NCI-H128 (cell line): Measurements from ENCODE around the gene FTO.

Experiments used
- DNase-seq: peaks from one replicate; lab custom pipeline; 2025; ENCODE audit not compliant: unreplicated experiment; lab: John Stamatoyannopoulos, UW

Gene FTO

GRCh38 chr16:53781023-53781605 is 77.2 kb downstream of the FTO start:
- DNase-seq, result no peak

DNA sequence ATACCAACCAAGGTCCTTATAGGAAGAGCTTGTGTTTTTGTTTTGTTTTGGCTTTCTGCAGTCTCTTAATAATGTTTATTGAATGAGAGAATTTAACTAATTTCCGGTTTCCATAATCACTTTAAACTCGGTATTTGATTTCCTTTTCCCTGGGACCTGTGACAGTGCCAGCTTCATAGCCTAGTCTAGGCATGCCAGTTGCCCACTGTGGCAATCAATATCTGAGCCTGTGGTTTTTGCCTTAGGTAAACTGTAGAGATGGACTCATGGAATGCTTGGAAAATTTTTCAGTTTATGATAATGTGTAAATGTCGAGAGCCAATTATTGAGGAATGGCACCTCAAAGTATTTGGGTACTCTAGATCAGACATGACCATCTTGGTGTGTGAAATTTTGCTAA is 78.2 kb downstream of the FTO start:
- DNase-seq, result no peak

DNA sequence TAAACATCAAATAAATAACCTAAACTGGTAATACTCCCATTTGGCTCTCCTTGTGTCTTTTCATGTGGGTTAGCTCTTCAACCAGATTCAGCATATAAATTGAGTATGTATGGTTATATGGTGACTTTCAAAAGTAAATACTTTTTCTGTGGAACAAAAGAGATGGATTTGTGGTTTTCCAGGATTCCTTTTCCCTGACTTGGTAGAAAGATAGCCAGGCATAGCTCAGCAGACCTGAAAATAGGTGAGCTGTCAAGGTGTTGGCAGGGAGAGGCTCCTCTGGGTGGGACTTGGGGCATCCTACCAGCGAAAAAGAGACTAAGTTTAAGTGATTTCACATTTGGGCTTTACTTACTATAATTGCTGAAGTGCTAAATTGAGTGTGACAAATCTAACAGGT is 80.3 kb downstream of the FTO start:
- no peak for DNase-seq

- DNase-seq, result no peak
Observed at GRCh38 chr16:53785044-53785443, 81.1 kb downstream of the FTO start.

- no peak for DNase-seq
Observed at GRCh38 chr16:53785916-53786315, 82.0 kb downstream of the FTO start.

DNA sequence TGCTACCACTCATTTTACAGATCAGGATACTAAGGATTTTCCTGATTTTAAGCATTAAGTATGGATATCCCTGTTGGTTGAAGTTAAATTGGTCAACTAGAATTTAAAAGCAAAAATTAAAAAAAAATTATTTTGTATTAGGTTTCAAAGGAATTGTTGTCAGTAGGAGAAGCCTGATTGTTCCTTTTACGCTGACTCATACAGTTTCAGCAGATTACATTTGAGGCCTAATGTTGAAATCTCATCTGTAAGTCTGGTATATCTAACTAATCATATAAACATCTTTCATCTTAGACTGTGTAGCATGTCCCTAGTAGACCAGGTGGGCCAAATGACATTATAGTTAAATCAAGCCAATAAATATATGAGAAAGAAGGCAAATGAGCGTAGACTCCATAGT is 83.5 kb downstream of the FTO start:
- DNase-seq, result no peak

DNA sequence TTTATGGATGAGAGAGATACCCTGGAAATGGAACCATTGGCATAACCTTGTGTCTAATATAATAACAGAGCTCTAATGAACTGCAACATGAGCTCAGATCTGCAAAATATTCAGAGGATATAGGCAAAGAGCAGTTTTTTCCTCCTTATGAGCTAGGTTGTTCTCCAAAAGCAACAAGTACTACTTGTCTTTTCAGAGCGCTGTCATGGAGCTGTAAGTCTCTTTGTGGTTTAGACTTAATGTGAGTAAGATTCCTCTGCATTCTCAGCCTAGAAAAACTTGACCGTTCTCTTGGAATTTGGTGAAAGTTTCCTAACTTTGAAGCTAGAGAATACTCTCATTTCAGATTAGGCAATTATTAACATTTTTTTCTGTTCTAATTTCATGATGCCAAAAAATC is 85.2 kb downstream of the FTO start:
- no peak for DNase-seq

- DNase-seq, result no peak
Observed at GRCh38 chr16:53792161-53792951, 88.4 kb downstream of the FTO start.

- no peak for DNase-seq
Observed at GRCh38 chr16:53803451-53803850, 99.5 kb downstream of the FTO start.

DNA sequence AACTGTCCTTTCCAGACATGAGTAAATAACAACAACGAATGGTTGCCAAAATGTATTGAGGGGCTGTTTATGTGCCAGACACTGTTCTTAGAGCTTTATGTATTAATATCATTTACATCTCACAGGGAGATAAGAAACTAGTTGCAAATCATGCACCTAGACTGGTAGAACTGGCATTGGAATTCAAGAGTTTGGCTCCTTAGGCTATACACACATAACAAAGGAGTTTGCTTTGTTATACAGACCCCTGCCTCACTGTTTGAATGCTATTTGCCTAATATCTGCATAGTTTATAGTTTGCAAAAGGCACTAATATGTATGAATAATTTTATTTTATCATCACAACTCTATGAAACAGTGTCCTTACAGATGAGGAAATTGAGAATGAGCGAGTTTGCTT is 100.0 kb downstream of the FTO start:
- DNase-seq, result no peak

DNA sequence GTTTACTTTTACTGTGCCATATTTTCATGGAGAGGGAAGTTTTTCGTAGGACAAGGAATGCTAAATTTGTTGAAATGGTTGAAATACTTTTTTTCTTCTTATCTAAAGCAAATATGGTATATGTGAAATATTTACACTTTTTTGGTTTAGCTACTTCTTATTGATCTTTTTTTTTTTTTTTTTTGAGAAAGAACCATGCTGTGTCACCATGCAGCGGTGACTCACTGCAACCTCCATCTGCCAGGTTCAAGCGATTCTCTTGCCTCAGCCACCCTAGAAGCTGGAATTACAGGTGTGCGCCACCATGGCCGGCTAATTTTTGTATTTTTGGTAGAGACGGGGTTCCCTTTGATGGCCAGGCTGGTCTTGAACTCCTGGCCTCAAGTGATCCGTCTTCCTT is 100.5 kb downstream of the FTO start:
- no peak for DNase-seq

- no peak for DNase-seq
Observed at GRCh38 chr16:53805113-53805512, 101.2 kb downstream of the FTO start.

DNA sequence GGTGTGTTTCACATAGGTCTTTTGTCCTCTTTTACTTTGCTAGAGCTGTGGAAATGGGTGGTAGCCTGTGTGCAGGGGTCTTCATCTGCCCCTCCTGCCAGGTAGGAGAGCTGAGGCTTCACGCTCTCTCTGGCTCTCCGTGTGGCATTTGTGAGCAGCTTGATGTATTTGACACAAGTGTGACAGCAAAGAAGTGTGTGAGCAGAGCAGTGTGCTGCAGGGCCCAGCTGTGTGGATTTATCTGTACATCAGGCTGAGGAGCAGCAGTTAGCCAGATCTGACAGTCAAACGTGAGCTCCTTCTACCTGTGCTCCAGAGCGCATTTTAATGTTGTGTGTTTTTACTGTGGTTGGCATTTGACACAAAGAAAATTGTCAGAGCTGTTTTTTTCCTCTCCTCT is 101.8 kb downstream of the FTO start:
- DNase-seq, result no peak

DNA sequence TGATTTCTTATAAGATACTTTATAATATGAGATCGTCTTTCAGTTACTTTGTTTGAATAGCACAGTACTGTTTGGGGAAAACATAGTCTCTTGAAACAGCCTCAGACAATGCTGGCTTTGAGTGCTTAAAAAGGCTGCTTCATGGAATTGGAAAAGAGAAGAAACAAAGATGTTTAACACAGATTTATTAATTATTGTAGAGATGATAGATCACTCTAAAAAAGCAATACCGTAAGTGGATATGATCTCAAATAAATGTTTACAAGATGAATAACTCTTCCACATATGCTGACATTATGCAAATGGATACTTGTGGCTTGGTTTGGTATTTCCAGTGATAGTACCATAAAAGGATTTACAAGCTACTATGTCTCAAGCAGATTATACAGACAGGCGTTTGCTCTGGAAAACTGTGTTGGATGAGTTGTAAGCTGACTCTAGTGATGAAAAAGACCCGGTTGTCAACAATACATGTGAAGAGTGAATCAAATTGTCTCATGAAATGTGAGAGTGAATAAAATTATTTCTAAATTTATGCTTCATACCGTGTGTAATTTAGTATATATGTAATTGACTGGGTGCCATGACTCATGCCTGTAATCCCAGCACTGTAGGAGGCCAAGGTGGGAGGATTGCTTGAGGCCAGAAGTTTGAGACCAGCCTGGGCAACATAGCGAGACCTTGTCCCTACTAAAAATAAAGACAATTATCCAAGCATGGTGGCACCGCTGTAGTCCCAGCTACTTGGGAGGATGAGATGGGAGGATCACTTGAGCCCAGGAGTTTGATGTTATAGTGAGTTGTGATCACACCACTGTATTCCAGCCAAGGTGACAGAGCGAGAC is 105.4 kb downstream of the FTO start:
- no peak for DNase-seq

DNA sequence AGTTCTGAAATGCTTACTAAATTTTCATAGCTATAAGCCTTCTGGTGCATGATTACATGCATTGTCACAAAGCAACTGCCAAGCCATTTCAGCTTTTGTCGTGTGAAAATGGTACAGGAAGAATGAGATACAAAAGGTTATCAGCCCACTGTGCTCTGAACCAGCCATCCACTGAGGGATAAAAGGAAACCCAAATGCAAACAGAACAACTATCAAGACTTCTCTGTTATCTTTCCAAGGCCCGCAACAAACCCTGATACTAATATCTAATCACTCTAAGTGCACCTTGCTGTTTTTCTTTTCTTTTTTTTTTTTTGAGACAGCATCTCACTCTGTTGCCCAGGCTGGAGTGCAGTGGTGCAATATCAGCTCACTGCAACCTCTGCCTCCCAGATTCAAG is 109.0 kb downstream of the FTO start:
- DNase-seq, result no peak

DNA sequence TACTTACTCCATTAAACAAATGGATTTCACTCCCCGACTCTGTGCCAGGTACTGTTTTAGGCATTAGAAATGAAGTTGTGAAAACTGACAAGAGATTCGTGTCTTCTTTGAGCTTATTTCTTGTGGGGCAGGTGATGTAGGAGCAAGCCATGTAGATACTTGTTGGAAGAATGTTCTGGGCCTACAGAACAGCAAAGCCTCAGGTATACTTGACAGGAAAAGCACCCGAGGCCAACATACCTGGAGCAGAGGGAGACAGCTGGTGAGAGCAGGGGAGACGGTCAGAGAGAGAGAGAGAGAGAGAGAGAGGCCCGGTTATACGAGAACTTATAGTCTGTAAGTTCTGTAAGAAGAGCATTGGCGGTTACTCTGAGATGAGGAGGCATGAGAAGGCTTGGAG is 110.8 kb downstream of the FTO start:
- DNase-seq, result no peak

- DNase-seq, result no peak
Observed at GRCh38 chr16:53816211-53816836, 112.4 kb downstream of the FTO start.

DNA sequence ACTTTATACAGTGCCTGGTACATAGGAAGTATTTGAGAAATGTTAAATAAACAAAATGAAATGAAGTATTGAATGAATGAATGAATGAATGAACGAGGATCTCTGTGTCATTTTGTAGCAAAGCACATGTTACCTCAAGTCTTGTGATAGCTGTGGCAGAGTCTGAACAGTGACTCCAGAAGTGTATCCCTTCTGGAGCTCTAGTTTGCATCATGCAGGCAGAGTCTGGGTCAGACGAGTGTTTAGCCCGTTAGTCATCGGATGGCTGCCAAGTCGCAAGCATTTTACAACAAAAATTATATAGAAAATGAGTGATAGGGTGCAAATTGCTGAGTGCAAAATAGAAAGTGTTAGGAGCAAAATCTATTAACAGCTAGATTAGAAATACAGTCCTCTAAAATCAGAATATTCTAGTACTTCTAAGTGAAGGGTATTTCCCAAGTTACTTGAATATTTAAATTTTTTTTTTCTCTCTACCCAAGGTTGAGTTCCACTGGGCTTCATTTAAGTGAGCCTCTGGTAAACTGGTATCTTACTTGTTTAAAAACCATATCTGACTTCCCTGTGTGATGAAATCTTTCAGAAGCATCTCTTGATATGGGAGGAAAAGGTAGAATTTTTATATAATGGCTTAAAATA is 113.3 kb downstream of the FTO start:
- no peak for DNase-seq

DNA sequence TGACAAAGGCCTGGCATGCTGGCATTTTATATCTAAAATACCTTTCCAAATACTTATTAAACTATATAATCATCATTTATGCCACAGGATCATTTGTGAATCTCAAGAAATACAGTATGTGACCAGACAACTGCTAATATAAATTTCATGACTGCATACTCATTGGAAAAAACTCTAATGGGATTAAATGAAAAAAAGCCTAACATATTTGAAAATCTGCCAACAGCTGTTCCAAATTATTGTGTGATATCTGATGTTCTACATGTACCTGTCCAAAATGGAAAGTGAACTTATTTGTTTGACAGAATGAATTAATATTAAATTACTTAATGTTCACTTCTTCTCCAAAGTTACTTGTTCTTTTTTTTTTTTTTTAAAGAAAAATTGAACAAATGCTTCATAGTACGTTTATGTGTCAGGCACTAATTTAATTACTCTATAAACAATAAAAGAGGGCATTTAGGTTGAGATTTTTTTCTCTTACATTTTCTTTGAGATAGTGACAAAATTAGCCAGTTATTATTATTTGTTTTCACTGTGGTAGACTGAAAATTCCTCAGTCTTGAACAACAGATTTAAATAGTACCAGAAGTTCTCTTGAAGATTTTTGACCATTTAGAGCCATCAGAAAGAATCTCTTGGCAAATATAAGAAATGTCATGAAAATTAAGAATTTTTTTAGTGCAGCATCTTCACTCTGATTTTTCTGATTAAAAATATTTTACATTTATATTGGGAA is 114.0 kb downstream of the FTO start:
- DNase-seq, result no peak

DNA sequence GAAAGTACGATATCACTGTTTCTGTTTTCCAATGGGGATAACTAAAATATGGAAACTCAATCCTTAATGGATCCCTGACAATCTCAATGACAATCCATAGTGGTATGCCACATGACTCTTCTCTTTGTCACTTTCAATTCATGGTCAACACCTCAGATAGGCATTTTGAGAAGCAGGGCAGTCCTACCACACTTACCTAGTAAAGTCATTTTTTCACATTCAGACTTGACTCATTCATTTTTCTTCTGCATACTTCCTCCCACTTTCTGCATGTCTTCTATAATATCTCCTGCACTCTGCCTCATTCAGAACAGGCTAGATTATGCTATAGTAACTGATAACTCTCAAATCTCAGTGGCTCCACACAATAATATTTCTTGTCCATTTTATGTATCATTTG is 117.5 kb downstream of the FTO start:
- no peak for DNase-seq
